Amniotic epithelial cell (primary cell): Measurements from ENCODE around the gene WRNIP1.
A peak's percentile ranks its signal among the peaks of the same experiment; 100 is the strongest.

Experiments
- DNase-seq: peaks from one replicate; pipeline ENCODE4 v3.0.0-alpha.2; 2010; ENCODE audit warnings: low read depth

The WRNIP1 gene

DNA sequence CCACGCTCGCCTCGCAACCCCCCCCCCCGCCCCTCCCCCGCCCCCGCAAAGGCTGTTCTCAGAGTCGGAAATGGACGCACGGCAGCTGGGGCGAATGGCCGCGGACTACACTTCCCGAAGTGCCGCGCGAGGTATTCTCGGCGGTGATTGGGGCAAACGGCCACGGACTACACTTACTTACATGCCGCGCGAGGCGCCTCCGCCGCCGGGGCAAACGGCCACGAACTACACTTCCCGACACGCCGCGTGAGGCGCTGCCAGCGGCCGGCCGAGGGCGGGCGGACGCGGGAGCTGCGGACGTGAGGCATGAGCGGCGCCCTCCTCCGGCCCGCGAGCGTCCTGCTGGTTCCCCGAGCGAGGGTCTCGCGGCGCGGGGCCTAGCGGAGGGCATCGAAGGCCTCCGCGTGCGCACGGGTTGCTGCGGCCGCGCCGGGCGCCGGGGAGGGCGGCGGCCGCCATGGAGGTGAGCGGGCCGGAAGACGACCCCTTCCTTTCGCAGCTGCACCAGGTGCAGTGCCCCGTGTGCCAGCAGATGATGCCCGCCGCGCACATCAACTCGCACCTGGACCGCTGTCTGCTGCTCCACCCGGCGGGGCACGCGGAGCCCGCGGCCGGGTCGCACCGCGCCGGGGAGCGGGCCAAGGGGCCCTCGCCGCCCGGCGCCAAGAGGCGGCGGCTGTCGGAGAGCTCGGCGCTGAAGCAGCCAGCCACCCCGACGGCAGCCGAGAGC, at the start of gene WRNIP1:
Gene WRNIP1, plus strand, starts transcription at position 228 of the 730 bp plus-strand sequence. Its CDS starts 230 bp downstream, at position 458.
- peak; percentile 98 for DNase-seq

DNA sequence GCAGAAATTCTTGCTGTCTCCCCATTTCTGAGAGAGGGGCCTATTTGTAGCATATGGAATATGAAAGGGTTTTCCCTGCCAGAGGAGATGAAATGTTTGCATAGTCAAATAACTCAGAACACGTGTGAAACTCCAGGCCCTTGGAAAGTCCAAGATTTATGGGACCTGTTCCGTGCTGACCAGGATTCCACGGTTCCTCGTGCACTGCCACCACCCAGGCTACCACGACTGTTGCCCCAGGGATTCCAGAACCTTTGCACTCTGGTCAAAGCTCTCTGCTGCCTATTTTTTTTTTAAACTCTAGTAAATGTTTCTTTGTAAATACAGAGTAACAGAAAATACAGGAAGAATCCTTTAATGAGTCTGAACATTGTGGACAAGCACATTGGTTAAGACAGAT, 49.5 kb upstream of the WRNIP1 start:
- DNase-seq = no peak

DNA sequence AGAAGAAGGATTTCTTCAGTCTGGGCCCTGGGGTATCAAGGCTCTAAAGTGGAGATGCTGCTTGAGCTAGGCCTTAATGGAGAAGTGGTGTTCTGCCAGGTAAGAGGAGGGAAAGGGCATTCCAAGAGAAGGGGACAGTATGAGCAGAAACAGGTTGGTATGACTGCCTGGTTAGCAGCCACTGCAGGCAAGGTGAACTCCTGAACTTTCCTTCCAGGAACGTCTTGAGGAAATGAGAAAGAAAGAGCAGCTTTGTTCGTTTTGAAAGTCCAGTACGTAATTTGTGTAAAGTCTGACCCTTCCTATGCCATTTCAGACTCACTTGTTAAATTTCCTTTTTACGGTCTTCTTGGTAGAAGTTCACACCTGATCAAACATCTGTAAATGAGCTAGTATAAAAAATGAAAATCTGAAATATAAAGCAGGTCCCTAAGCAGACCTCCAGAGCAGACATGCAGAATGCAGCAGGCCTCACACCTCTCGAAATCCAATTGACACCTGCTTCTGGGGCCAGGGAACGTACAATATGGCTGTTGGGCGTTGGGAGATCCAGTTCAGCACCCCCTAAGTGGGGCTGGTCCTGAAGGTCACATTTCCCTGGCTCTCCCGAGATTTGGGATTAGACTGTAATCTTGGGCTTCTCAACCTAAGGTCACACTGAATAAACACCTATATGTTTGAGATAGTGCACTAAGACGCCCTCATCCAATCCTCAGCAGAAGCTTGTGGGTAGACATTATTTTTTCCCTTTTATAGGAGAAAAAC, 48.1 kb upstream of the WRNIP1 start:
- DNase-seq = no peak

DNA sequence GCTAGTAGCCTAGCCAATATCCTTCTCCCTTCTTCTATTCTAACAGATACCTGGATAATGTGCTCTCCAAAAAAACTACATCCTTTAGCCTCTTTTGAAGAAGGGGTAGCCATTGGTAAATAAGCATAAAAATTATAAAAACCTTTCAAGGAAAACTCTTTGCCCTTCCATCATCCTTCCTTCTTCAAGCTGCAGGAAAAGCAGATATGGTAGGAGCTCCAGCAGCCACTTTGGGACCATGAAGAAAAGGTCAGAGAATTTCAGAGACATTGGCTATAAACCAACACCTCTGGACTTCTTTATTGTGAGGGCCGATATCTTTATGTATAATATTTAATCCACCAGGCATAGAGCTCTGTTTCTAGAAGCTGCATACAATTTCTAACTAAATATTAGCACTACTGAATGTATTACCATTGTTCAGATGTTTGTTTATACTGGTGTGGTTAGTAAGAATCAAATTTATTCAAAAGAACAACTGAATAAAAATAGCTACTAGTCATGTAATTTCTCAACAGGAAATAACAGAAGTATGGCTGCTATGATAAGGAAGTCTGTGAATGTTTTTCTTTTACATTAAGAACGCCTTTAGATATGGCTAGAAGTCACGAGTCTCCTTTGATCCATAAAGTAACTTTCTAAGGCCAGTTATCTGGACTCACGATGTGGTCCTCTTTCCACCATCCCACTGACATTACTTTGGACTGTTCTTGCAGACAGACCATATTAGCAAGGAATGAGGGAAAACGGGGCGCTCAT, 46.7 kb upstream of the WRNIP1 start:
- peak; percentile 42 for DNase-seq

DNA sequence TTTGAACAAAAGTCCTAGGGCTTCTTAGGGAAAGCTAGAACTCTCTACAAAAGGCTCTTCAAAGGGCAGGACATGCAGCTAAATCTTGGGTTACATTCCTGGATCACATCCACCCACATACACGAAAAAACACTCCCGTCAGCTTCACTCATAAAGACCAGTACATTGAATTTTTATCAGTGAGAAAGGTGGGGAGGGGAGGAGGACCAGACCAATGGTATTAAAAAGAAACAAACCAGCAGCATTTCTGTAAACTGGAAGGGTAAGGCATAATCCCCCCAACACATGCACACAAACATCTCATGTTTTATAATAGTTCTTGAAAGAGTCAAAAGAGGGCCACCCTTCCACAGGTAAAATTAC, 46.1 kb upstream of the WRNIP1 start:
- DNase-seq = peak; percentile 53

DNA sequence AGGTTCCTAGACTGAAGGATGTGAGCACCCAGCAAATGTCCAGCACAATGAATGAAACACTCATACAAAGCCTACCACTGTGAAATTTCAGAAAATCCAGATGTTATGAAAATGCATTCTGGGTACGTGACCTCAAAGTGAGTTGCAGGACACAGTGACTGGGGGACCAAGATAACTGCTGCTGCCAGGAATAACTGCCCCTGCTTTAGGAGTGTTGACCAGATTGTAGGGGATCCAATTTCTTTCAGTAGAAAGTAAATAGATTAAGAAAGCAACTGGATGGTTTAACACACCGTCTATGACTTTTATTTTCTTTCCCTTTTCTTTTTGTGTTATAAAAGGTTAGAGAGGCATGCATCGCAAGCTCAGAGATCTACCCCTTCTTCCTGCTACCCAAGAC, 44.0 kb upstream of the WRNIP1 start:
- DNase-seq = no peak

DNA sequence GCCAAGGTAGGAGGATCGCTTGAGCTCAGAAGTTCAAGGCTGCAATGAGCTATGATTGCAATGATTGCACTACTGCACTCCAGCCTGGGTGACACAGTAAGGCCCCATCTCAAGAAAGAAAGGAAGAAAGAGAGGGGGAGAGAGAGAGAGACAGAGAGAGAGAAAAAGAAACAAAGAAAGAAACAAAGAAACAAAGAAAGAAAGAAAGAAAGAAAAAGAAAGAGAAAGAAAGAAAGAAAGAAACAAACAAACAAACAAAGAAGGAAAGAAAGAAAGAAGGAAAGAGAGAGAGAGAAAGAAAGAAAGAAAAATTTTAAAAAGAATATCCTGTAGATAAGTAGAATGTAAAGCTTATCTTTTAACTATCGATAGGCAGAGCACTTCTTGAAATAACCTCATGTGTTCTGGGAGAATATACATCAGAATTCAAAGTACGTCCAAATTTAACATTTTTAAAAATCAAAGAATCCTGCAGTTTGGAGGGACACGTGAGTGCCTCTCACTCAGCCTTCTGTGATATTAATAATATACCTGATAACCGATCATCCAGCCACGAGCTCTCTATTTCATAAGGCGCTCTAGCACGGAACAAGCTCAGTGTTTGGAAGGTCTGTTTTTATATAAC, 39.7 kb upstream of the WRNIP1 start:
- DNase-seq = no peak

DNA sequence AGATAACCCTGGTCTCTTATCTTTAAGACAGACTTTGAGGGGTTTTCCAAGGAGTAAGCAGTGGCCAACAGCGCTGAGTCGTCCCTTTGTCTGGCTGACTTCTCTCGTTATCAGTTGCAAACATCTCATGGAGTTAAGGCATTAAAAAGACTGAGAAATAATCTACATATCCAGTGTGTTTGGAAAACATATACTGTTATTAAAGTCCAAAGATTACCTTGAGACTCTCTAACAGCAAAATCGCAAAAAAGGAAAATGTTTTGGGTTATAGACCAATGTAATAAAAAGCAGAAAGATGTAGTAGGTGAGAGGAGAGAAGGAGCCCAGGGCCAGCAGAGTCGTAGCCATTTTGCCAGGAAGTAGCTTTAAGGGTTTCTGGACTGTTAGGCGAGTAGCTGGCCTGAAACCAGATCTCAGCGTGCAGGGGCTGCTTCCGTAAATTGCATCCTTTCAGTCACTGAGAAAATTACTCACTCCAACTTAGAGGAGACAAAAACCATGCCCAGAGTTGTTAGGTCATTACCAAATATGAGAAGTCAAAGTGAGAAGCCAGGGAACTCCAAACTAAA, 39.1 kb upstream of the WRNIP1 start:
- DNase-seq = peak; percentile 74

DNA sequence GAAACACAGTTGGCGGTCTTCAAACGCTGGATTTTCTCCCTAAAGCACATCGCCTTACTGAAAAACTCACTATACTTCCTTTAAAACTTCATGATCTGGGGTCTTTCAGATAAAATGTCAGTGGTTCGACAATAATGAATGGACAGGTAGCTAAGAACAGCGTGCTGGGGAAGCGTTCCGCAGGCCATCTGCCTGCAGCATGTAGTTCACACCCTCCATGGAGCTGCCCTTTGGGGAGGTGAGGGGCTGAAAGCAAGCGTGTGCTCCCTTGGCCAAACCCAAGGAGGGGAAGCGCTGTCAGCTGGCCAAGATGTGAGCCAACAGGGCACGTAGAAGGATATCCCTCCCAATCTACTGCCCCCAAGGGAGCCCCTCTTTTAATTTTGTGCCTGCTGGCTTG, 35.3 kb upstream of the WRNIP1 start:
- DNase-seq = no peak

DNA sequence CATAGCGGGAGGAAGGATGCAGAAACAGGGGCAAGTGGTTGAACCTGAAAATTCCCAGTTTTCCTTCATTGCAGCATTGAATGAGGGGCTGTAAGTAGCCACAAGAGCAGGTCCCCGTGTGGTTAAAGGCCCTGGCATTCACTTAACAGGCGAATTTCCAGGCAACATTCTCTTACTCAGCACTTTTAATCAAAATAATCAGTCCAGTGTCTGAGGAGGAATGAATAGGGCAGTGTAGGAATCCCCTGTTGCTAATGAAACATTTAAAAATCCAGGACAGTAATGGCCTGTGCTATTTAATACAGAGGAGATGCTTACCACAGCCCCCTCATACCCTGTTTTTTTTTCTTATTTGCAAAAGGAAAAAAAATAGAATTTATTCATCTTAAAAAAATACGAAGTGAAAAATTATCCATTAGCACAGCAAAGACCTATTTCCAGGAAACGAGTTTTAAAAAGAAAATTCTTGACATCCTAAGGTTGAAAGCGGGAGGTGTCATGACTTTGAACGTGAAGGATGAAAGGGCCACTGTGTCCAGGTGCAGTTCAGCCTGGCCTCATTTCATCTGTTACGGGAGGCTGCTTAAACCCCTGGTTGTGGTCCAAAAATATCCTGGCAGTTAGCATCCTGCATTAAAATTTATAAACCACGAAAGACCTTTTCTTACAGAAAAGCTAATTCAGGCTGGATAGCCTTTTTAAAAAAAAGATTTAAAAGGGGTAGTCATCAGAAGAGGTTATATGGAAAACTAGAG, 34.7 kb upstream of the WRNIP1 start:
- DNase-seq = no peak

DNA sequence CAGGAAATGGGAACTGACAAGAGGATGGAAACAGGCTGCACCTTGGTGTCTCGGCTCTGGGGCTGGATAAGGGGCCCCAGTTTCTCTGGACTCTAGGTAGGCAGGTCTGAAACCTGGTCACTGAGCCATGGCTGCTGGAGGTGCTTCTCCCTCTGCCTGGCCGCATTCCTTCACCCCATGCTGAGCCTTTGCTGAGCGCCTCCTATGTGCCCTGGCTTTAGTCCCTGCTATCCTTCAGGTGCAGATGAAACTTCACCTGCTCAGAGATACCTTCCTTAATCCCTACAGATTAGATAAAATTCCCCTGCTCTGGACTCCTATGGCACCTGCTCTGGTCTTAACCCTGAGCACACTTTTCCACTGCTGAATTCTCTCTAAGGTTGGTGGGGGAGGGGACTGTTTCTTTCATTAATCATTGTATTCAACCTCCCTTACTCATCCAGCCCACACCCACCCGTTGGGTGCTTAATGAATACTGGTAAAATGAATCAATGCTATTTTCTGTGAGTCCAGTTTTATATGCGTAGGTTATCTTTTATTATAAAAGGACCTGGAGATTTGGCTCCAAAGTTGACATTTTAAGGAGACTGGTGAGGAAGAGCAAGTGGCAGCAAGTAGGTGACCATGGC, 33.8 kb upstream of the WRNIP1 start:
- DNase-seq = no peak

DNA sequence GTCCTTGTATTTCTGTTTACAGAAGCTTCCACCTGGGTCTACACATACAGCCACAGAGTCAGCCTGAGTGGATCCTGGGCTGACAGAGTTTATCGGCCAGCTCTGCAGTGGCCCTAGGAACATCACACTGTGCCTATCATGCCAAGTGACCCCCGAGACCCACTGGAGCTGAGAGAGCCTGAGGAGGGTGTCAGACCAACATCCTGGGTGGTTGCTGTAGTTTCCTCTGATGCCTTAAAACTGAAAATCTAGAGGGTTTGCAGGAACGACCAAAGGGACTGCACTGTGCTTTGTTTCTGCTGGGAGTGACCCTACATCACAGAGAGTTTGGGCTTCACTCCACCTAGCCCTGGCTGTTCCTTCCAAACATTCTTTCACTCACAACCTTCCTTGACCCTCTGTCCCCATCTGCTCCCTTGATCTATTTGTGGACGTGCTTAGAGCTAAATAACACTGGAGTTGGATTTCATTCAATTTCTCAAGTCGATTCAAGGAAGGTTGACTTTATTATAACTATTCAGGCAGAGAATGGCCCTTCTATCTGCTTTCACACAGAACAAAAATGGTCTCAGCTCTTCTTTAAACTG, 32.6 kb upstream of the WRNIP1 start:
- no peak for DNase-seq

DNA sequence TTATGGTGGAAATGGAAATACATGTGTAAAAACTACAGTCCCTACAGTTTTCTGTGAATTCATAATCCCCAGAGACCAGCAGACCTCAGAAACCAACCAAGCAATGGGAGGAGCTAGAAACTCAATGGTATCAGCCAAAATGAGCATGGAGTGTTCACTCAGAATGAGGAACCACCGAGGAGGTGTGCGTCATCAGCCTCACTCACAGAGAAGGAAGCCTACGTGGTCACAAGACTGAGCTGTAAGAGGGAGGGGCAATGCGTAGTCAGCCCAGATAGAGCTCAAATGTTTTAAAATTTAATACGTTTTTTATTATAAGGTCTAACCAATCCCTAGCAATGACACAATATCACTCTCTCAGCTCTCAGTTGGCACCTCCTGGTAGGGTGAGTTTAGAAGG, 31.9 kb upstream of the WRNIP1 start:
- DNase-seq = no peak

DNA sequence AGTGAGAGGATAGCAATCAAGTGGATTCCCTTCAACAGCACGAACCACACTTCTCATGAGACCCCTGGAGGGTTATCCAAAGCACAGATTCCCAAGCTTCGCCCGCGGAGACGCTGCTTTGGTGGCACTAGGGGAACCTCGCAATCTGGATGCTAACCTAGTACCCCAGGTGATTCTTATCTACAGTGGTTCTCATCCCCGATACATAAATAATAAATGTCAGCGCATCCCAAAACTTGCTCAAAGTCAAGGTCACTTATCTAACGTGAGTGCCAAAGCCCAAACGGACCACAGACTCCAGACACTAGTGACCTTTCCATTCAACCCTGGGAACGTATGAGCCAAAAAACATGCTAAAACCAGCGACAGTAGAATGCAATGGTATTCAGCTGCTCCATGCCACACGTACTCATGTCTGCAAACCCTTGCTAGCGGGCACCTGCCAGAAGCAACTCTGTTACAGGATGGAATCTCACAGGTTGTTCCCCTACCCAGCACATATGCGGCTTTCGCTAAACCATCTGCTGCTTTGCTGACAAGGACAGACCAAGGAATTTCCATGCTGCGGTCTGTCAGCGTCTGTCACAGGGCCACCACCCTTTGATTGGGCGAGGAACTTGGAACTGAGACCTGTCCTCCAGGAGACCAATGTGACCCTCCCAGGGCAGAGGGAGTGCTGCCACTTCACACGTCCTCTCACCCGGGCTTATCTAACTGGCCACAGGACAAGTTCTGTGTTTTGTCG, 31.3 kb upstream of the WRNIP1 start:
- DNase-seq = no peak

DNA sequence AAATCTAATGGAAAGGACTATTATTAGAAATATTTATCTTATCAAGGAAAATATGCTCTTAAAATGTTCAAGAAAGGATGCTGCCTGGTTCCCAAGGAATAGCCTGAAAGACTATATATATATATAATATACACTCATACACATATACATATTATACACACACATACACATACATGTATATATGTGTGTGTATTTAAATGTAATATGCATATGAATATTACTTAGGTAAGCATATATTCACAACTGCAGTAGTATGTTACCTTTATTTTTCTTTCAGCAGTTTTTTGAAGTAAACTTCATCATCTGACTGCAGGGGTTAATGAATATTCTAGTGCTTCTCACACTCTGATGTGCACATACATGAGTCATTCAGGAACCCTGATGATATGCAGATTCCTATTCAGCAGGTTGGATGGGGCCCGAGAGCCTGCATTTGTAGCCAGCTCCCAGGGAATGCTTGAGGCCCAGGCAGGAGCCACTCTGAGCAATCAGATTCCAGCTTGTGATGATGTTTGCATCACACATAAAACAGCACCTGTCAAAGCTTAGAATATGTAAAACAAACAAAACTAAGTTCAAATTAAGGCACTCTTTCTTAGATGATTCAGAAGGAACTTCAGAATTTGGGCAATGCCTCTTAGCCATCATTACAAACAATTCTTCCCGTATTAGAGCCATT, 30.6 kb upstream of the WRNIP1 start:
- peak; percentile 41 for DNase-seq

DNA sequence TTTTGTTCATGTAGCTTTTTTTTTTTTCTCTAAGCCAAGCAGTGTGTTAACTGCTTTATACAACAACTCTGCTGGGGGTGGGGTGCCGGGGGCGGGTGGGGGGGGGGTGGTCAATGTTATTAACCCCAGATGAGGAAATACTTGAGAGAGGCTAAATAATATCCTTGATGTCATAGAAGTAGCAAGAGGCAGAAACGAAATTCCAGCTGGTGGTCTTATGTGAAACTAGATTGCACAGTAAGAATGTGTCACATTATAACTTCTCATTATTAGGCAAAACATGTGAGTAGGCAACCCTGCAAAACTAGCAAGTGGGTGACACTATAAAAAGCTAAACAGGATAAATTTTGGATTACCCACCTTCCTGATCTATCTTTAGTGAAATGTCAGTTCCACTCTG, 27.3 kb upstream of the WRNIP1 start:
- DNase-seq = no peak

DNA sequence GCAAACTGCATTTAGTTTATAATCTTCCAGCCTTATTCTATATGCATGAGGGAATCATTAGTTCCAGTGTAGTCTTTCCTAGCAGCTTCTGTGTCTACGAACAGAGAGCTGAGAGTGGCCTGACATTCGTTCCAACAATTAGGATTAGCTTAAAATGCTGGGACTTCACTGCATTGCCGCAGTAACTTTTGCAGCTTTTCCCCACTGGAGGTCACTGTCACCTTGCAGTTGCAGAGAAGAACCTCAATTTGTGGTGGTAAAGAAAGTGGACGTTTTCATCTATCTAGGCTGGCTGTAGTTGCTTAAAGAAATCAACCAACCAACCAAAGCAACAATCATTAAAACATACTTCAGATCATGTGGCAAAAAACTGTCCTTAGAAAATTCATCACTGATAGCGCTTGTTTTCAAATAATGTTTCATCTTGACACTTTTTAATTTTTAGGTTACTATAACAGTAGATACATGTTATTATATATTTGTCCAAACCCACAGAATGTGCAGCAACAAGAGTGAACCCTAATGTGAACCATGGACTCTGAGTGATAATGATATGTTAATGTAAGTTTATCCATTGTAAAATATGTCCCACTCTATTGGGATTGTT, 26.7 kb upstream of the WRNIP1 start:
- DNase-seq = peak; percentile 33

DNA sequence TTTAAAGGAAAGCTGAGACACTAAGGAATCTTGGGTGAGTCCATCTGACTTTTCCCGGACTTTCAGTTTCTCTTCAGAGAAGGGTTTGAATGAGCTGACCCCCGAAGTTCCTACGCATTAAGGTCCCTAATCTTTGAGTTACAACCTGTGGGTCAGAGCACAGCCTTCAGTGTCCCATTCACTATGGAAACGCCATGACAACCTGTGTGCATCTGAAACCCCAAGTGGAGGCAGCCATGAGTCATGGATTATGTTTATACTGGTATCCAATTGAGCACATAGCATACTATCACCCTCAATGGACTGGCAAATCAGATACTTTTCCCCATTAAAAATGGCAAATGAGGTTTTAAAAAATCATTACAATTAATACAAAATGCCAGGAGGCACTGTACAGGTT, 25.9 kb upstream of the WRNIP1 start:
- DNase-seq = peak; percentile 35

DNA sequence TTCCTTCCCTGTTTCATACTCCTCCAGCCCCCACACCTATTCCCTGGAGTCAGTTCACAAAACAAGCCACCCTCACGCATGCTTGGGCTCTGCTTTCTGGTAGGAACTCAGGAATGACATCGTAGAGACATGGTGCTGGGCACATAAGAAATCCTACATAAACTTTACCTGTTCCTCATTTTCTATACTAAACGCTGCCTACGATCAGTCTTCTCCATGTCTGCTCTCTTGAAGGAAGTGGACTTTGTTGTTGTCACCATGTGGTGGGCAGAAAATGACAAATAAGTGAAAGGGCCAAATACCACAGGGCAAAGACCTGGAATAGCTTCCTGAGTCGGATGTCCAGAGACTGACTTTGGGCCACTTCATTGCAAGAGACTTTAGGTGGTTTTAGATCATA, 24.6 kb upstream of the WRNIP1 start:
- no peak for DNase-seq
